HuH-7 (cell line): ENCODE measurements around the gene CREB3L1.
"Not testable (repeated sequence)": the region's sequence is repeated elsewhere in the genome, so short reads cannot be mapped to it uniquely, and the experiment has no call there.

Source experiments
- DNase-seq: peaks from one replicate; pipeline ENCODE4 v3.0.0; 2011; ENCODE audit warnings: low spot score

CREB3L1 gene

DNA sequence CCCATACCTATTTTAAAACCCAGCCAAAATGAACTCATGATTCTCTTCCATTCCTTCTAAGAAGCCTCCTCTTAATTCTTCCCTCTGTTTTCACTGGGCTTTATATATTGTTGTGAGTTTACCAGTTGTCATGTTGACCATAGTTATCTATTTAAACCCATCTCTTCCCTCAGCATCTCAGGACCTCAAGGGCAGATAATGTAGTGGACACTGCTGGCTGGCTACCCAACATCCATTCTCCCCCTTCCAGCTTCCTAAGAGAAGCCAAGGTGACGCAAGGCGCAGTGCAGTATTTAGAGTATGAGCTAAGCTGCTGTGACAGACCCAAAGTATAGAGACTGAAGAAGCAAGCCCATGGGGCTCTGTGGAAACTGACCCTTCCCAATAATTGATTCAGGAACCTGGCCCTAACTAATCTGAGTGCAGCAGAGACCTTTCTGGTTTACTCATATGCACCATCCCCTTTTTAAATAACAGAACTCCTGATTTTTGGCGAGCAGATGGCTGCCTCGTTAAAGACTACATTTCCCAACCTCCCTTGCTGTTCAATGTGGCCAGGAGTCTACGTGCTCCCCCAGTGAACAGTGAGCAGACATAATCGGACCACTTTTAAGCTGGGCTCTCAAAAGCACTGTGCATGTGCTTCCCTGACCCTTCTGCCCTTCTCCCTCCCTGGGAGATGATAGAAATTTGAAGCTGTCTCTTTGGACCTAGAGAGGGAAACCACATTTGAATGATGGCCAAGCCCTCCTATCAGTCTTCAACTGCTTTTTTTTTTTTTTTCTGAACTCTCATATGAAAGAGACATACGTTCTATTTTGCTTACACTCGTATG, 28.1 kb upstream of the CREB3L1 start:
- no peak for DNase-seq

DNA sequence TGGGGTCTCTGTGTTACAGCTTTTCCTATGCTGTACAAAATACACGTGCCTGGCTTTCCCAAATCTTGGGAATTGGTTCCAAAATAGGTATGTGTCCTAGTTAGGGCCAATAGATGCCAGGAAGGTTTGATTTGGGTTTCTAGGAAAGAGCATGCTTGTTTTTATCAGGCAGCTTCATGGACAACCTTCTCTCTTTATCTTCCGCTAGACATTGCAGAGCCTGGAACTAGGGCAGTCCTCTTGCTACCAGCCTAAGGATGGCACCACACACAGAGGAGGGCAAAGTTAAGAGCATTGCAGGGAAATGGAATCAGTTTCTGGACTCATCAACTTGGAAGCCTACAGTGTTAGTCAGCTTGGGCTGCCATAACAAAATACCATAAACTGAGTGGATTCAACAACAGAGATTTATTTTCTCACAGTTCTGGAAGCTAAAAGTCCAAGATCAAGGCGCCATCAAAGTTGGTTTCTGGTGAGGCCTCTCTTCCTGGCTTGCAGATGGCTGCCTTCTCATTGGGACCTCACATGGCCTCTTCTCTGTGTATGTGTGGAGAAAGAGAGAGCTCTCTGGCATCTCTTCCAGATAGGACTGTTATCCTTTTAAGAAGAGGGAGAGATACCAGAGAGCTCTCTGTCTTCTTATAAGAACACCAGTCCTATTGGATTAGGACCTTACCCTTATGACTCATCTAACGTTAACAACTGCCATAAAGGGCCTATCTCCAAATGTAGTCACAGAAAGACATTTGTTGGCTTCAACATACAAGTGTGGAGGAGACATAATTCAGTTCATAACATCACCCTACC, 27.3 kb upstream of the CREB3L1 start:
- DNase-seq, result no peak

DNA sequence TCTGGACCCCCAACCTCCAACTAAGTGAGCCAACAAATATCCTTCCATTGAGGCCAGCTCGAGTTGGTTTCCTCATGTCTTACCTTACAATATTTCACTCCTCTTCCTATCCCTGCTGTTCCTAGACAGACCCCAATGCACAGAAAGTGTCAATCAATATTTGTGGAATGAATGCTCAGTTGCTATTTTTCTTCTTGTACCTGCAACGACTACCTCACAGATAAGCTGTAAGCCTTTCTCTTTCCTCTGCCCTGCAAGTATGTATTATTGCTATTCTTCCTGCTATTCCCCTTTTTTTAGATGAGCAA, 26.8 kb upstream of the CREB3L1 start:
- no peak for DNase-seq

DNA sequence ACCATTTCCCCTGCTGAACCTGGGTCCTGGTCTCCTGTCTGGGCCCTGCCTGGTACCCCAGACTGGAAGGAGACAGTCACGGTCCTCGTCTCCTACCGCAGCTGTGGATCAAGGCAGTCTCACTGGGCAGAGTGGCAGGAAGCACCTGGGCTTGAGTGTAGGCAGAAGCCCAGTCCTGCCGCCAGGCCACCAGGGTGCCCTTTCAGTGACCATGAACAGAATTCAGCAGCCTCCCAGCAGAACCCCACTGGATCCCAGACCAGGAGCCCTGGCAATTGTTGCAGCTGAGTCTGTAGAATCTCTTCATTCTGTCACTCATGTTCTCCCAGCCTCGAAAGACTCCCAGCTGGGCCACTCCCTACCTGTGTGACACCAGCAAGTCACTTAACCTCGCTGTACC, 25.5 kb upstream of the CREB3L1 start:
- no peak for DNase-seq

DNA sequence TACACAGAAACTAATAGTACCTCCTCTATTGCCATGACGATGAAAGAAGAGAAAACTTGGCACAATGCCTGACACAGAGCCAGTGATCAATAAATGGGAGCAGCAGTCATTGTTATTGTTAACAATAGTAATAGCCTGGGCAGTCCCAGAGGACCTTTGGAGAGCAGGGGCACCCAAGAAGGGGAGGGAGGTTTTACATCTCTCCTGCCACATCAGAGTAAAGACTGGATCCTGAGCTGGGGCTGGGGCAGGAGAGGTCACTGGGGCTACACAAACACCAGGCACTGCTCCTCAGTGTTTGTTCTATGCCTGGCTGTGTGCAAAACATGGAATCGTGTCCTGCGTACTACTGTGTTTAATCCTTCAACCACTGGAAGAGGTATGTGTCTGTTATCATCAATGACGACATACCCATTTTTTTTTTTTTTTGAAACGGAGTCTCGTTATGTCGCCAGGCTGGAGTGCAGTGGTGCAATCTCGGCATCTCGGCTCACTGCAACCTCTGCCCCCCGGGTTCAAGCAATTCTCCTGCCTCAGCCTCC, 25.0 kb upstream of the CREB3L1 start:
- DNase-seq, result peak; percentile 75

DNA sequence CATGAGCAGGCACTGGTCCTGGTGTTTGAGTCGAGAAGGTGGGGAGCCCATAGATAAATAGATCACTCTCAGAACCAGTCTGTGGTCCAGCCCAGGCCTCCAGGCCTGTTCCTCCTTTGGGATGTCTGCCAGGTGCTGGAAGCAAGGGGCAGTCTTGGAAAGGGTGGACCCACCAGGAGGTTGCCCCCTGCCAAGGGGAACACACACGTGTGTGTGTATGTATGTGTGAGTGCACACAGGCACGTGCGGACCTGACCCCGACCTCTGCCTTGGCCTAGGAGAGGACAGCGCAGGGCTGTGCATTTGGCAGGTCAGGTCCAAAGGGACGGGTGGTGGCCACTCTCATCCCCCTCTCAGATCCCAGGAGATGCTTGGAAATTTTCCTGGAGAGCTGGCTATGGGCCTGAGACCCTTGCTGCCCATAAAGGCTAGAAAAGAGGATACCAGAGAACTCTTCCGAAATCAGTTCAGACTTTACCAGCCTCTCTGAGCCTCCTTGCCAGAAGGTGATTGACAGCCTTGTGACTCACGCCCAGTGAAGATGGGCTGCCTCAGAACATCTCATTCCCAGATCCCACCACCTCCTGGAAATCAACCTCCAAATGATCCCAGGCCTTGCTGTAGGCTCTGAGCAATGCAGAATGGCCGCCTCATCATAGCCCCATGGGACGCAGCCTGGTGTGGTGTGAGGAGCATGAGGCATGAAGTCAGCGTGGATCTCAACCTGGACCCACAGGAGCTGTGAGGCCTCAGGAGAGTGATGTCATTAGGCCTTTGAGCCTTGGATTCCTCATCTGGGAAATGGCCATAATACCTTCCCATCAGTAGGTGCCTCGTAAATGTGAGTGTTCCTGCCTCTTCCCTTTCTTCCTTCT, 24.0 kb upstream of the CREB3L1 start:
- DNase-seq, result no peak

DNA sequence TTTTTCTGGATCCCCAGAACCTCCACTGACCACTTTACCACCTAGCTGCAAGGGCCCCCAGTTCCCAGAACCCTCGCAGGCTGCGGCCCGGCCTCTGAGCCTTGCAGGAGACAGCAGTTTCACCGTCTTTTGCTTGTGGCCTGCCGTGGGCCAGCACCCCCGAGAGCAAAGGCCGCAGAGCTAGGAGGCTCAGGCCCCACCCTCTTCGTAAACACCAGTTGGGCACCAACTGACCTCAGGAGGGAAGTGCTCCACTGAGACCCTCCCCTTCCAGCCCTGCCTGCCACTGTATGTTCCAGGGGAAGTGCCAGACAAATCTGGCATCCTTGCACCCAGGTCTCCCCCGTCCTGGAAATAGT, 23.4 kb upstream of the CREB3L1 start:
- peak; percentile 76 for DNase-seq

DNA sequence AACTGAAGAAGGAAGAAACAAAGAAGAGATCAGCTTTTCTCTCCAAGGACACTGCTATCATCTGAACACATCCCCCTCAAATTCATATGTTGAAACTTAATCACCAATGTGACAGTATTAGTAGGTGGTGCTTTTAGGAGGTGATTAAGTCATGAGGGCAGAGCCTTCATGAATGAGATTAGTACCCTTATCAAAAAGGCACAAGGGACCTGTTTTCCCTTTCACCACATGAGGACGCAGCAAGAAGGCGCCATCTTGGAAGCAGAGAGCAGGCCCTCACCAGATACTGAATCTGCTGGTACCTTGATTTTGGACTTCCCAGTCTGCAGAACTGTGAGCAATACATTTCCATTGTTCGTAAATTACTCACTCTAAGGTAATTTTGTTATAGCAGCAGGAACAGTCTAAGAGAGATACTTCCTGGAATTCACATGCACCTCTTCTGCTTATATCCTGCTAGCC, 20.9 kb upstream of the CREB3L1 start:
- DNase-seq, result no peak

DNA sequence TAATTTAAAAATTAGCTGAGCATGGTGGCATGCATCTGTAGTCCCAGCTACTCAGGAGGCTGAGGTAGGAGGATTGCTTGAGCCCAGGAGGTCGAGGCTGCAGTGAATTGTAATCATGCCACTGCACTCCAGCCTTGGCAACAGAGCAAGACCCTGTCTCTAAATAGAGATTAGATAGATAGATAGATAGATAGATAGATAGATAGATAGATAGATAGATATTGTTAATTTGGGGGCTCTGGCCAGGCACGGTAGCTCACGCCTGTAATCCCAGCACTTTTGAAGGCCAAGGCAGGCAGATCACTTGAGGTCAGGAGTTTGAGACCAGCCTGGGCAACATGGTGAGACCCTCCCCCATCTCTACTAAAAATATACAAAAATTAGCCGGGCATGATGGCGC, 18.1 kb upstream of the CREB3L1 start:
- DNase-seq, result not testable (repeated sequence)

DNA sequence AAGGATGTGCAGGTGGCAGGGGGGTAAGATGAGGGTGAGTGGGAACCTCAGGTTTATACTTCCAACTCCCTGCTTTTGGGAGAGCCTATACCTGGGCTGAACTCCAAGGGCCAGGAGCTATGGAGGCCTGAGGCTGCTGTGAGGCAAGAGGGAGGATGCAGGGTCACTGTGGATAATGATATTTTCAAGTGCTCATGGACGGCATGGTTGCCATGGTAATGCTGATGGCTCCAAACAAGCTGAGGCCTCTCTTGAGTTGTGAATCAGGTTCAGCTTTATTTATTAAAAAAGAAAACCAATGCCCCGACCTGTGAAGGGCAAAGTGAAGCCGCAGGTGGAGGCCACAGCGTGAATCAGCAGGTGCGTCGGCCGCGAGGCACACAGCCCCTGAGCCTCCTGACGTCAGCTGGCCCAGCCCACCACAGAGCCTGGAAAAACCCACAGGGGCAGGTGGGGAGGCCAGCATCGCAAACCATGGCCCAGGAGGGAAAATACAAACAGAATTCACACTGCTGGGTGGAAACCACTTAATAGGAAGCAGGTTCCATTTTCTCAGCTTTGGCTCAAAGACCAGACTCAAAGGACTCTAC, 17.4 kb upstream of the CREB3L1 start:
- DNase-seq, result no peak

DNA sequence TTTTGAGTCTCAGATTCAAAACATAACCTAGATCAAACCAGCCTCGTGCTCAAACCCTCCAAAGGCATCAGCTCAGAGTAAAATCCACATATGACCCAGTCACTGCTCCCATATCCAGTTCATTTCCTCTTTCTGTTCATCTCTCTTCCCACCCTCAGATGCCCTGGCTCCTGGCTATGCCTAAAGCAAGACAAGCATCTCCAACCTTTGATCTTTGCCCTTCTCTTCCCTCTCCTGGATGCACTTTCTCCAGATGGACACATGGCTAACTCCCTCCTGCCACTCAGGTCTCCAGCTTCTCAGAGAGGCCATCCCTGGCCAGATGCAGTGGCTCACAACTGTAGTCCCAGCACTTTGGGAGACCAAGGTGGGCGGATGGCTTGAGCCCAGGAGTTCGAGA, 14.3 kb upstream of the CREB3L1 start:
- DNase-seq, result no peak

DNA sequence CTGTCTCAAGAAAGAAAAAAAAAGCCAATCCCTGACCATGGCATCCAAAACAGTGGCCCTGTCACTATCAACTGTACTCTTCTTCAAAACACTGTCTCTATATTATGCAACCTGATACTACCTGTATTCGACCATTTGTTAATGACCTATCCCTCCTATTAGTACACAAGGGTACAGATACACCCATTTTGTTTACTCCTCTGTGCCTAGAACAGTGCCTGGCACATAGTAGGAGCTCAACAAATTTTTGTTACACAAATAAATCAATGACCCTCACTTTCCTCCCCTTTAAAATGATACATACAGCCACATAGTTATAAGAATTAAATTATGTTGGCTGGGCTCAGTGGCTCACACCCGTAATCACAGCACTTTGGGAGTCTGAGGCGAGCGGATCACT, 13.4 kb upstream of the CREB3L1 start:
- DNase-seq, result no peak

DNA sequence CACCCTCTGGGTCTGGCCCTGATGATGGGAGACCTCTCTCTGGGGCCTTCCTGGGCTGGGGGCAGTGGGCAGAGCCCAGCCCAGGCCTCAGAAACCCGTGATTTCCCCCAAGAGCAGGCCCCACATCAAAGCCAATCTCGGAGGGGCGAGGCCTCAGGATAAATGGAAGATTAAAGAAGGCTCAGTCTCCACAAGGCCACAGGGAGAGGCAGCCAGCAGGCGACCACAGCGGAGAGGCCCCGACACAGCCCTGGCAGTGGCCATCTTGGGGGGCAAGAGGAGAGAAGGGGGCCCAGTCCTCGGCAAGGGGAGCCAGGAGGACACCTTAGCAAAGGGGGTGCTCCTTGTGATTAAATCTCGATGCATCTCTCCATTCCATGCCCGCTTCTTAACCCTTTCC, 12.5 kb upstream of the CREB3L1 start:
- no peak for DNase-seq

DNA sequence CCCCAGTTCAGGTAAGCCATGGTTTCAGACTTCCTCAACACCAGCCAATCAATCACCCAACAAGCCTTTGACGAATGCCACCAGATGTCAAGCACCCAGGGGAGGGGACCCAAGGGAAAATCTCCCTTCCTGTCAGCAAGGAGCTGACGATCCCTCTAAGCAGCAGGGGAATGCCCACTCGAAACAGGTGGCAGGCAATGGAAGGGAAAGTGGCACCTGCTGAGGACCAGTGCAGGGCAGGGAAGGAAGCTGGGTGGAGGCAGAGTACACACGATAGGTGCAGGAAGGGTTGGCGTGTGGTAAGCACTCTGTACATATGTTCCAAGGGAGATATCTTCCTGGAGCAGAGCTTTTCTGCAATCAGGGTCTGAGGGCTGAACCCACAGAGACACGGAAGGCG, 11.7 kb upstream of the CREB3L1 start:
- no peak for DNase-seq

DNA sequence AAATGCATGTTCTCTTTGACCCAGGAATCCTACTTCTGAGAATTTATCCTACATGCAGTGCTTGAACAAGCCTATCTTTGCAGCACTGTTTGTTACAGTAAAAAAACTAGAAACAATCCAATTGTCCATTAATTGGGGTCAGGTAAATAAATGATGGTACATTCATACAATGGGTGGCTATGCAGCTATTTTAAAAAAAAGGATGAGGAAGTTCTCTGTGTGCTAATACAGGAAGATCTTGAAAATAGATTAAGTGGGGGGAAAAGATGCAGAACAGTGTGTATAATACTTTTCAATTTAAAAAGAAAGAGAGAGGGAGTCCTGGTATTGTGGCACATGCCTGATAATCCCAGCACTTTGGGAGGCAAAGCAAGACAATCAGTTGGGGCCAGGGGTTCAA, 9.5 kb upstream of the CREB3L1 start:
- no peak for DNase-seq

DNA sequence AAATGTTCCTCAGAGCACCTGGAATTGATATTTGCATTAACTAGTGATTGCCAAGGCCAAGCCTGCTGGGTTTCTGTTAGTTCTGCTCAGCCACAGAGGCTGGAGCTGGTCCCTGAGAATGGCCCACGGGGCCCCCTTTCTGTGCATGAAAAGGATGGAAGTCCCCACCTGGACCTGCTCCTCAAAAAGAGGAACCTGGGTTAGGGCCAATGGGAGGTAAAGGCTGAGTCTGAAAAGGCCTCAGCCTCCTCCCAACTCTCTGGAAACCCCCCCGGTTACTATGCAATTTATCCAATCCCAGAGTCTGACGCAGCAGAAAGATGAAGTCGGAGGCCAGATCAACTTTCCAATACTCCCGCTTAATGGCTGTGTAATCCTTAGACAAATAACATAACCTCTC, 6.8 kb upstream of the CREB3L1 start:
- no peak for DNase-seq

DNA sequence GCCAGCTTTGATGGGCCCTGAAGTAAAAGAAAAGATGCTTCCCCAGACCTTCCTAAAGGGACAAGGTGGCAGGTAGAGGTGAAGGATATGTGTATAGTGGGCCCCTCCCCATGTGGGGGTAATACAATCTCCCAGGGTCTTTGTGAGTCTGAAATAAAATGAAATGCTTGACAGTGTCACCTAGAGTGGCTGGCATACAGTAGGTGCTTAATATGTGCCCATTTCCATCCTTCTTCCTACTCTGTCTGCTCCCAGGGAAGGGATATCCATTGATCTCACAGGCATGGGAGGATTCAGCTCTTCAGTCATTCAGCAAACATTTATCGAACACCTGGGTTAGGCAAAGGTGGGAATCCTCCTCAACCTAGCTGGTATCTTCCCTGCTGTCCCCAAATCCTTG, 6.1 kb upstream of the CREB3L1 start:
- no peak for DNase-seq

DNA sequence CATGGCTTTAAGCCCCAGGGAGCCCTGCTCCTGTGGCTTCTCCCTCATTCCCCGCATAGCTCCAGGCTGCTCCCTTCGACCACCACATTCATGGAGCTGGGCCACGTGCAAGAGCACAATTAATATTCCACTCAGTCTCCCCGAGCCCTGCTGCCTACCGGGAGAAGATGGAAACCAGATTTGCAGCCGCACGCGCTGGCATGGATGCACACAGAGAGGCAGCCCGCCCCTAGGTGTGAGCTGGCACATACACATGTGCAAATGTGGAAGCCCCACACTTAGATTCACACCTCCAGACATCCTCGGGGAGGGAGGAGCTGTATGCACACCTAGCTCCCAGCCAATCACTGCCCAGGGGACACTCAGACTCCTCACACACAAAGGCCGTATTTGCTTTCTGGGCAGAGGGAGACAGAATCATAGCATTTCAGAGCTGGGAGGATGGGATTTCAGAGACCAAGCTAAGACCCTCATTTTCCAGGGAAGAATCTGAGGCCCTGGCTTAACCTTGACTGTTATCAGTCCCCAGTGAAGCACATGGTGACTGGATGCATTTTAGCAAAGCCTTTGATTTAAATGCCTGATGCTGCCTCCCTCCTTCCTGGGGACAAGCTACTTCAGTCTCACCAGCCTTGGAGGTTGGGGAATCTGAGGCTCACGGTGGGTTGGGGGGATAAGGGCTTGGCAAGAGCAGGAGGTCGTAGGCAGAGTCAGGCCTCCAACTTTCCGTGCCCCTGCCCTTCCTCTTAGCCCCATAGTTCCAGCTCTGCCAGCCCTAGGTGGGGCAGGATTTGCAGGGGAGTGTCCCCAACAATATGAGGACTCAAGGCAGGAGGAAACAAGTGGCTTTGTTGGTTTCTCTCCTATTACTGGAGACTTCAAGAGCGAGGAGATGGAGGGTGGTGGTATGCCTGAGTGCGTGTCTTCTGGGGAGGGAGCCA, 5.3 kb upstream of the CREB3L1 start:
- no peak for DNase-seq

DNA sequence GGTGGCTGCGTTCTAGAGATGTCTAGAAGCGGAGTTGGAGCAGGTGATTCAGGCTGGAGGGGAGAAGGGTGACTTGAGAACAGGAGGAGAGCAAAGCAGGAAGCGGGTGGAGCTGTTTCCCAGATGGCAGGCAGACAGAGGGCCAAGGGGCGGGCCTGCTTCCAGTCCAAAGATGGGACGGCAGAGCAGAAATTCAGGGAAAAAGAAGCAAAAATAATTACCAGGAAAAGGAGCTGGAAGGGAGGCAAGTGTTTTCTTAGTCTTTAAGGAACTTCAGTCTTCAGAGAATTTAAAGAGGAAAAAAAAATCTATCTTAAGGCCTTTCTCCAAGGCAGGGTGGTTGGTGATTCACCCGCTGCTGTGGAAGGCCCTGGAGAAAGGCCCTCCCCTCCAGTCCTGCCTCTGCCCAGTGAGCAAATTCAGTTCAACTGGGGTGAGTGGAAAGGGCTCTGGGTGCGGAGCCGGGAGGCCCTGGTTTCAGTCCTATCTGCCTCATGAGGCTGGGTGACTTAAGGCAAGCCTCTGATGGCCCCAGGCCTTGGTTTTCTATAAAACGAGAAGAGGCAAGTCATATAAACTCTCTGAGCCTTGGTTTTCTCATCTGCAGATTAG, 4.5 kb upstream of the CREB3L1 start:
- DNase-seq, result no peak

DNA sequence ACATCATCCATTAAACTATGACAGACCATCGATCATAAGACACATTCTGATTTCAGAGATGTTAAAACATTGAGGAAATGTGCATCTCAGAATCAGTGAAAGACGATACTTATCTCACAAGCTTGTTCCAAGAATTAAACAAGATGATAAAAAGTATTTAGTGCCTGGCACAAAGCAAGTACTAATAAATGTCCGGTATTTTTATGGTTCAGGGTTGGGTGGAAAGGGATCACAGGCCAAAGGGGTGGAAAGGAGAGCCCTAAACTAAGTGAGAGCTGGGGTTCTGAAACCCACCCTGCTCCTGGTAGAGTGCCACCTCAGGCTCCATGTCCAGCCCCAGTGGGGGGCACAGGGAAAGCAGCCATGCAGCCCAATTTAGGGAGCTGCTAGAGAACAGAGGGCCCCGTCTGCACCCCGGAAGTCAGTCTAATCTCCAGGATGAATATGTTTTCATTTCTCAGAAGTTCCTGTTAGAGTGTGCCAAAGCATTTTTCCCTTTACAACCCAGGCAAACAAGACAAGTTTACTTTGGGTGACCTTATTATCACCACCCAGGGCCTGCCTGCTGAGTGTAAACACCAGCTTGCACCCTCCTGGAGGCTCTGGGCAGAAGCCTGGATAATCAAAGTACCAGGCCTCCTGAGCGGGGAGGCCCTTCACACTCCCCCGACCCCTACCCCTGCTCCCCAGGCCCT, 3.8 kb upstream of the CREB3L1 start:
- DNase-seq, result peak; percentile 87
